Neural progenitor cell (in vitro differentiated cells): ENCODE data around the gene GPR87.

ENCODE experiments used
- CTCF ChIP-seq: fragments of 200-600 bp; sonication (generic); IDR thresholded peaks from 2 replicates; pipeline ENCODE4 v1.5.1; 2017; ENCODE audit warnings: antibody characterized with exemption, mild to moderate bottlenecking
- EZH2 ChIP-seq: fragments of 200-600 bp; sonication (generic); IDR thresholded peaks from 2 replicates; pipeline ENCODE4 v1.6.1; 2017; ENCODE audit warnings: antibody characterized with exemption, mild to moderate bottlenecking, moderate library complexity
- EZH2phosphoT487 ChIP-seq: fragments of 200-600 bp; sonication (generic); IDR thresholded peaks from 2 replicates; pipeline ENCODE4 v1.6.1; 2017; ENCODE audit warnings: antibody characterized with exemption

DNA sequence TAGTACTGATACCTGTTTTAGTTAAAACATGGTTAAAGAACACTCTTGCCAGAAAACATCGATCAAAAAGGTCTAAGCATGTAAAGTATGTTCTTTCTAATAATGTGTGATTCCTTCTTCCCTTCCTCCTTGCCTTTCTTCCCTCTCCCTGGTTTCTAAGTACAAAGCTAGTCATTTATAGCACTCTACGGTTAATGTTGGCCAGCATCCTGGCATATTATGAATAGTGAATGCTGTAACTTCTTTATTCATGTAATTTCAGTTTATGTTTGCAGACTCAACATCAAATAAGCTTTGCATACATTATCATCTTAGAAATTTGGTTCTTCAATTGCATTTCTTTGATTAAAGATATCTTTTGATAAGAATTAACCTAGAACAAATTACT, 40.8 kb upstream of the GPR87 start:
- no peak for TF ChIP-seq CTCF
- TF ChIP-seq EZH2phosphoT487, result no peak
- TF ChIP-seq EZH2, result no peak
